GM18867 (cell line): ENCODE data around the gene HMX1.

Experiments
- ATAC-seq: cut with Tn5 transposase; IDR thresholded peaks from one replicate; pipeline ENCODE4 v1.9.1; 2021; ENCODE audit warnings: mild to moderate bottlenecking, moderate library complexity; ENCODE audit not compliant: unreplicated experiment

Gene HMX1

DNA sequence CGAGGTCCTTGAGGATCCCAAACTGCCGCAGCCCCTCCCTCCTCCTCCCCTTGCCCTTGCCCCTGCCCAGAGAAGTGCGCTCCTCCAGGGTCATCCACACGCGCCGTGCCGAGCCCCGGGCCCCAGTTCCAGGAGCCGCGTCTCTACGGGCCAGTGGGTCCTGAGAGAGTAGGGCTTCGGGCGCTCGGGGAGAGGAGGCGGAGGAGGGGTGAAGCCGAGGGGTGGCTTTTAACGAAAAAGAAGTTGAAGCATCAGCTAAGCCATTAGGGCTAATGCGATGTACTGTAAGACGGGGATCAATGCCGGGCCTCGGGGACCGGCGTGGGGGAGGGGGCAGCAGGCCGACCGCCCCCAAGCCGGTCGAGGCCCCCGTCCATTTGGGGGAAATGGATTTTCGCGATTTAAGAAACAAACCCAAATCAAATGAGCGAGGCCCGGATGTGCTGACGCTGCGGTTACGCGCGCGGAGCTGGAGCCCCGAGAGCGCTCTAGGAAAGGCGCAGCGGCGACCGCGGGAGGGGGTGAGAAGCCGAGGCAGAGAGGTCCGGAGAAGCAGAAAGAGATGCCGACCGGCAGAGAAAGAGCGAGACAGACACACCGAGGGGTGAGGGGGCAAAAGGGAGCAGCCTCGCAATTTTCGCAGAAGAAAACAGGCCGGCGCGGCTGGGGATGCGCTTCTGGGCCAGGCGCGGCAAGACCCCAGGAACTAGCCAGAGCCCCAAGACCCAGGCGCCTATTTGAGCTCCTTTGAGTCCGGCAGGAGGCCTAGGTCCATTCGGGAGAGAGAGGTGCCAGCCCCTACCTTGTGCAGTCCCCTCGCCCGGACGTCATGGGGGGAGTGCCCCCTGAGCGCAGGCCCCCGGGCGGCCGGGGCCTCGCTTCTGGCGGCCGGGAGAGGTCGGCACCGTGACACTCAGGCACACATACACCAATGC lies 13.6 kb downstream of the HMX1 start:
- ATAC-seq = no peak

- ATAC-seq = no peak
Observed at GRCh38 chr4:8856835-8857621, 14.6 kb downstream of the HMX1 start.

GRCh38 chr4:8855818-8856245 lies 15.8 kb downstream of the HMX1 start:
- no peak for ATAC-seq

DNA sequence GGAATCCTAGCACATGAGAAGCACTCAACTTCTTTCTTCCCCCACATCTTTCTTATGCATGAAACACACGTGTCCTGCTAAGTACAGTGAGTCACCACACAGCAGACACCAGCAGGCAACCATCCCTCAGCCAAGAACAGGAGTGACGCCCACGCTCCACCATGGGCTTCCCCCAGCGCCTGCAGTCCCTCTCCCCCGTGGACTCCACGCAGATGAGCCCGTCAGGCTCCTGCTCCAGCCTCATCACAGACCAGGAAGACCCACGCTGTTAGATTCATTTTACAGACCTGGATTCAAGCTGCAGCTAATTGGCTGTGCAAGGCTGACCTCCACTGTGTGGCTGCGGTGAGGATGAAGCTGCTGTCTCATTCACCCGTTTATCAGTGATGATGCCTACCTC lies 16.7 kb downstream of the HMX1 start:
- ATAC-seq = no peak

DNA sequence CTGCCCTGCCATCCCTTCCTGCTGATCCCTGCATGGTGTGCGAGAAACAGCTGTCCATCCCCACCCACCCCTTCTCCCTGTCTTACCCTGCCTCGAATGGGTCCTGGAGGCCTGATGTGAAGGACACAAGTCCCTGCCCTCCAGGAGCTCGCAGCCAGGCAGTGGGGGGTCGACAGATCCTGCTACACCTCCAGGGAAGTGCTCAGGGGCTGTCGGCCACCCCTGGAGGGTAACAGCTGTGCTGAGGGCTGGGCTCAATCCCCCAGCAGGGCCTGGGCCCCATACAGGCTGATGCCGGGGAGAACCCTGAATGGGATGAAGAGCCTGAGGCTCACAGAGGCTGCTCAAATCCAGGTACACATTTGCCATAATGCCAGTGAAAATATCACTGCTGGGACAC lies 17.6 kb downstream of the HMX1 start:
- no peak for ATAC-seq

- ATAC-seq = no peak
Observed at GRCh38 chr4:8853249-8853648, 18.4 kb downstream of the HMX1 start.

DNA sequence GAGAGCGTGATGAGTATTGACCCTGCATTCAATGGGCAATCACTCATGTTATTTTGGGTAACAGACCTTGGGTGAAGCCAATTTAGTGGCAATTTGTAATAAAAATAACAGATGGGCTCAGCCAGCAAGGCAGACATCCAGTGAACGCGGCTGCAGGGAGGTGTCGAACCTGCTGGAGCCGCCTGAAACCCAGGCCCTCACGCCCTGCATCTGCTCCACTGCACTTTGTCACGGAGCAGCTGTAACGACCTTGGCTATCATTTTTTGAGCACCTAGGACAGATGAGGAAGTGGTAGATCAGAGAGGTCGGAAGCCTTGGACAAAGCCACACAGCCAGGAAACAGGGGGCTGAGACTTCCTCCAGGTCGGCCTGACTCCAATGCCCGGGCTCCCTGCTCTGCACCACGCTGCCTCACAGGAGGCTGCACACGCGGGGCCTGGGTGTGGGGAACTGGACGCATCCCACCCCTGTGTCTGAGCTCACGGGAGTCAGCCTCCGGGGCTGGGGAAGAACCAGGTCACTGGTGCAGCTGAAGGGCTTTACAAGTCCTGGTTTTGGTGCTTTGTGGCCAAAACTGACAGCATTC lies 19.4 kb downstream of the HMX1 start:
- ATAC-seq = no peak

DNA sequence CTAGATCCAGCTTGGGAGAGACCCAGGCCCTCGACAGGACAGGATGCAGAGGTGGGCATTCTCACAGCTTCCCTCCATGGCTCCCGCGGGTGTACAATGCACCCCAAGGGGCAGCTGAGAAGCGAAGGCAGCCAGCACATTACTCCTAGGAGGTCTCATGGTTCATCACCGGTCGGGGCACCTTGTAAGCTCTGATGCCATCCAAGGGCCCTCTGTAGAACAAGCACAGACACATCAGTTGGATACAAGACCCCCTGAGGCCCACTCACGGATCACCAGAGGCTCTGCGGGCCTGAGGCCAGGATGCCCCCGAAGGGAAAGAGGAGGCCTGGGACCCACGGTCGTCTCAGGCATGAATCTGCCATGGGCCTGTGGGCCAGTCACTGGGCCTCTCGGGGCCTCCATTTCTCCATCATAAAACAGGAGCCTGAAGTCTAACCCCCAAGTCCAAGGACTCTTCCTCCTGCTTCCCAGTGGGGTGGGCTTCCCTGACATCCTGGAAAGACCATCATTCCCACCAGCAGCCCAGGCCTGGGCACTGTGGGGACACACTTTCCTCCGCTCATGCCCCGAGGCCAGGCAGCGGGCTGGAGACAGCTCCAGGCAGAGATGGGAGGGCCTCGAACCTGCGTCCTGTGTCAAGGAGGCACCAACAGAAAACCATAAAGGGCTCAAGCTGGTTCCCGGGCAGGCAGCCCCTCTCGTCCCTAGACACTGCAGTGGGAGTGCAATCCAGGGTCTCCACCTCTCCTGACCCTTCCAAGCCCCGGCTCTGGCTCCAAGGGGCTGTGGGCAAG lies 20.1 kb downstream of the HMX1 start:
- no peak for ATAC-seq

DNA sequence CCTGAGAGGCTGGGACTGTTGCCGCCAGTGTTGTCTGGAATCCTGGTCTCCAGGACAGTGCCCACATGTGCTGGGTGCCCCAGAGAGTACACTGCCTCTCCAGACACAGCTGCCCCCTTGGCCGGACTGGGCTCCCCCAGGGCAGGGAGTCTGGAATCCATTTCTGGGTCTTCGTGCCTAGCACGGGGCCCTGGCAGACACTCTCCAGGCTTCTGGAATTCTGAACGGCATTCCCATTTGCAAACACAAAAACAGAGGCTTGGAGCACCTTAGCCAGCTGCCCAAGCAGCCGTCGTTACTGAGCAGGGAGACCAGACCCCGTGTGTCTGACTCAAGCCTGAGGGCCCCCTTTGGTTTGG lies 20.8 kb downstream of the HMX1 start:
- ATAC-seq = no peak

- ATAC-seq = no peak
Observed at GRCh38 chr4:8850074-8850829, 21.4 kb downstream of the HMX1 start.

GRCh38 chr4:8849266-8850073 lies 22.2 kb downstream of the HMX1 start:
- ATAC-seq = no peak

DNA sequence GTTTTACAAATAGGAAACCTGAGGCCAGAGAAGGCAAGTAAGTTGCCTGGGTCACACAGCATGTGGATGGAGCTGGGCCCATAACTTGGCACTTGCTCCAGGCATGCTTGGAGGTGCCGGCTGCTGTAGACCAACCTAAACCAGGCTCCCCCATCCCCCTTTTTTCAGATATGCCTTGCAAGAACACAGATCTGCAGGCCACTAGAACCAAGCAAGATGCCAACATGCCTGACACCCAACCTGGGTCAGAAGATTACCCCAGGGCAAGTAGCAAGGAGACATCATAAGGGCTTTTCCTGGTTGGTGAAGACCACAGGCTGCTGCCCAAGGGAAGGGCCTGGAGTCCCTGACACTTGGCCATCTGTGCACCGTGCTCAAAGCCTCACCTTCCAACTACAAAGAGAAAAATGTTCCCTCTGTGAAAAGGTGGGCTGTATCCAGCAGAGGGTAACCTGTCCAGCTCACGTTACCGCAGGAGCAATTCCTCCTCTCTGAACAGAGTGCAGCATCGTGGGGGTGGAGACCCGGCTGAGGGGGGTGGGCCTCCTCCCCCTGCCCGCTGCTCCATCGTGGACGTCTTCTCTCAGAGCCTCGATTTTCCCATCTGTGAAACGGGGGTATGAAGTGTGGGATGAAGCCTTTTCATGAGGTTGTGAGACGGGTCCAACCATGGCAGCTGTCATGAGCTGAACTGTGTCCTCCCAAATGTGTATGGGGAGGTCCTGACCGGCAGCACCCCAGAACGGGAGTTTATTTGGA lies 23.0 kb downstream of the HMX1 start:
- no peak for ATAC-seq

DNA sequence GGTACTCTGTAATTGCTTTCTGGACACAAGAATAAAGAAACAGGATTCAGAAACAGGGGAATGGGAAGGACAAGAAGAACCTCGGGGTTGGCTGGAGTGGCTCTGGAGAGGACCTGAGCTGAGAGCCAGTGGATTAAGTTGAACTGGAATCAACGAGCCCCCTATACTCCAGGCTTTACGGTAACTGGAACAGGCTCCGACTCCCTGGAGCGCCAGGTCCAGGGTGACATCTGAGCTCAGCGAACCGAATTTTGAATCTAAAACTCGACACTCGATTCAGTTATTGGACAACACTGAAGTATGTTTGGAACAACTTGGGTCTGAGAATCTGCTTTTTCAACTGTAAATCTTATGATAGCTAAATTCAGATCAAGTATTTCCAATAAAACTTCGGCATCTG lies 23.9 kb downstream of the HMX1 start:
- no peak for ATAC-seq

GRCh38 chr4:8847331-8847730 lies 24.3 kb downstream of the HMX1 start:
- no peak for ATAC-seq

DNA sequence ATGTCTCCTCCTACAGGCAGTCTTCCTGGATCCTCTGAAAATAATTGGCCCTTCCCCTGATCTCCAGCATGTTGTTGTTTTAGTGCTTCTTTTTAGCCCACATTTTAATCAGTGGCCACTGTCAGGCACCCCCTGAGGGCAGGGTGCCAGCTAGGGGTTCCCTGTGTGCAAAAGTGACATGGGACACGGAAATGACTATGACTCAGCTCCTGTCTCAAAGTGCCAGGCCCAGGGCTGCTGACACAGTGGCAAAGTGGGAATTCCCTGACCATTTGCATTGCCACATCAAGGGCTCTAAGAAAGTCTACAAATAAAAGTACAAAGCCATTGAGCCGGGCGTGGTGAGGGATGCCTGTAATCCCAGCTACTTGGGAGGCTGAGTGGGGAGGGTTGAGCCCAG lies 24.8 kb downstream of the HMX1 start:
- no peak for ATAC-seq

GRCh38 chr4:8846046-8846720 lies 25.5 kb downstream of the HMX1 start:
- ATAC-seq = no peak

DNA sequence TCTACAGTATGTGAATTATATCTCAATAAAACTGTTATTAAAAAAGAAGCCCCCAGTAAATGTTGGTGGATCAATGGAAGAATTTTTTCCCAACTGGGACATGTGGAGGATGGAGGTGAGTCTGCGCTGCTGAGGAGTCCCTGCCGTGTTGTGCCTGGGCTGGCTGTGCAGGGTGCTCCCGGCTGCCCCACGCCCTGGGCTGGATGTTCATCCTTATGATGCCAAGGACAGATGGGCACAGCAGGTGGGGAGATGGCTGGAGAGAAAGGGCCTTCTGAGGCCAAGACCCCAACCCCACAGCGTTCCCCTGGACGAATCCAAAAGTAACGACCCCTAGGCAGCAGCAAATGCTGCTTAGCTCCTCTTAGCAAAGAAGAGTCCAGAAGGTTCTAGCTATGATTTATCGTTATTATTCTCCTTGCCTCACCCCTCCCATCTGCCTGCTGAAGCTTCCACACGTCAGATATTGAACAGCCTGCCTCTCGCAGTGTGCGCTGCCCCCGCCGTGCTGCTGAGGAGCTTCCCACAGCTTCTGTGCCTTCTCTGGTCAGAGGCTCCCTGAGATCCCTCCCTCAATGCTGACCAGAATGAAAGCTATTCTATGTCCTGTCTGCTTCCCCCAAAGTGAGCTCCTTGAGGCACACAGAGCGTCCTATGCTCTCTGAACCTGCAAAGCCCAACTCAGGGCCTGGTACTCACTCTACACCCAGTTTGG lies 26.5 kb downstream of the HMX1 start:
- no peak for ATAC-seq
